GM12892 (cell line): ENCODE measurements around the gene ZNF263. TPM values are rescaled to one million over a fixed set of nuclear protein-coding genes. Genes with fewer than 3 reads are reported as not detected.
A peak's percentile ranks its signal among the peaks of the same experiment; 100 is the strongest.

Source experiments
- DNase-seq: peaks from one replicate; pipeline ENCODE4 v3.0.0; 2011; ENCODE audit not compliant: insufficient read length
- FAIRE-seq: peaks from 2 replicates; lab custom pipeline; 2011; peaks lifted over from hg19 to GRCh38; lab: Jason Lieb, UNC
- POLR2A ChIP-seq: IDR thresholded peaks from 2 replicates; pipeline ENCODE4 v1.6.1; 2011; ENCODE audit warnings: low read depth, low read length, control low read depth
- POLR2AphosphoS5 ChIP-seq: IDR thresholded peaks from 2 replicates; pipeline ENCODE4 v1.6.1; 2011; ENCODE audit warnings: low read depth, low read length, control low read depth
- TAF1 ChIP-seq: IDR thresholded peaks from 2 replicates; pipeline ENCODE4 v1.6.1; 2011; ENCODE audit warnings: low read depth, mild to moderate bottlenecking, control low read depth, low read length, borderline replicate concordance
- polyA plus RNA-seq: library from polyadenylated mRNA; unstranded; fragments of >200 nt; gene quantifications from one replicate; pipeline ENCODE4 v1.2.1, GENCODE V29; 2012; ENCODE audit warnings: missing spikeins, inconsistent platforms; ENCODE audit not compliant: missing spikeins

Gene ZNF263
- polyA plus RNA-seq, result 22.4 TPM

DNA sequence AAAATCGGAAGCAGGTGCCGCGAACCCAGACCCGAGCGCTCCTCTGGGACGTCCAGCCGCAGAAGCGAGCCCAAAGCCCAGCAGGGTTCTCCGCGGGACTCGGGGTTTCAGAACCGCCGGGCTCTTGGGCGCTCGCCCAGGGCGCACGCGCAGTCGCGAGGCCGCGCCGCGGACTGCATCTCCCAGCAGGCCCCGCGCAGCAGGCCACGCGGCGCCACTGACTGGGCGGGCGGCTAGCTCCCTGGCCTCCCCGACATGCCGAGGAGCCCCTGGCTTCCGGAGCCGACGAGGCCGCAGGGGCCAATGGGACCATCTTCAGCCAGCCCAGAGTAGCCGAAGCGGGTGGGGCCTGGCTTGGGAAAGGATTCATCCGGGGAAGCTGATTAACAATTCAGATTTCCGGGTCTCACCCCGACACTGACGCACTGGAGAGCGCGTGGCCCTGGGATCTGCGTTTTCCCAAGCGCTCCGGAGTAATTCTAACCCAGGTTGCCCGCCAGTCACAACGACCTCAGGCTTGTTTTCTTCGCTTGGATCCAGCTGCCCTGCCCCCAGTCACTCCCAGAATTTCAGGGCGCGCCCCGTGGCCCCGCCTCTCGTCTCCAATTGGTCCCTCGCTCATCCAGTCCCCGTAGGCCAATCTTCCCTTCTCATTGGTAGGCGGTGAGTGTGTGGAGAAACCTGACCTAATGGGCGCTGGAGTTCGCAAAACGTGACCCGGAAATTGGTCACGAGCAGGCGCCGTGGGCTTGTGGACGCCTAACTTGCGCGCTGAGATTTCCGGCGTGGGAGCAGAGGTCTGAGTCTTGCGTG is at the start of gene ZNF263:
Gene ZNF263 (plus strand): TSS at position 762 of the 813 bp plus-strand sequence. CDS start 328 bp downstream, outside the sequence.
- FAIRE-seq (peak; percentile 94), DNase-seq (peak; percentile 95)
- TF ChIP-seq TAF1 (peak; percentile 34; the same call in 1 of the 2 replicates), POLR2AphosphoS5 (peak; percentile 82), POLR2A (peak; percentile 72)

DNA sequence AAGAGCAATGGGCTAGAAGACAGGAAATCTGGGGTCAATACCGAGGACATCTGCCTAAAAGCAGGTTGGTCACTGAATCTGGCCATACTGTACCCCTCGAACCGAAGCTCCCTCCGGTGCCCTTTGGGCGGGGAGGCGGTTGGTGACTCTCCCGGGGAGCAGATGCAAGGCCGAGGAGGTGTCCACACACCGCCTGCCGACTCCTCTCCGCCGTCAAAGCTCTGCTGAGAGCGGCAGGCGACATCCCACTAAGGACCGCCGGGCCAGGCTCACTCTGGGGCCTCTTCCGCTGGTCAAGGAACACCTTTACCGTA is 48.8 kb upstream of the ZNF263 start:
- peak; percentile 26 for DNase-seq
- no peak for TF ChIP-seq TAF1
- TF ChIP-seq POLR2A, result no peak
- TF ChIP-seq POLR2AphosphoS5, result no peak
- no peak for FAIRE-seq

DNA sequence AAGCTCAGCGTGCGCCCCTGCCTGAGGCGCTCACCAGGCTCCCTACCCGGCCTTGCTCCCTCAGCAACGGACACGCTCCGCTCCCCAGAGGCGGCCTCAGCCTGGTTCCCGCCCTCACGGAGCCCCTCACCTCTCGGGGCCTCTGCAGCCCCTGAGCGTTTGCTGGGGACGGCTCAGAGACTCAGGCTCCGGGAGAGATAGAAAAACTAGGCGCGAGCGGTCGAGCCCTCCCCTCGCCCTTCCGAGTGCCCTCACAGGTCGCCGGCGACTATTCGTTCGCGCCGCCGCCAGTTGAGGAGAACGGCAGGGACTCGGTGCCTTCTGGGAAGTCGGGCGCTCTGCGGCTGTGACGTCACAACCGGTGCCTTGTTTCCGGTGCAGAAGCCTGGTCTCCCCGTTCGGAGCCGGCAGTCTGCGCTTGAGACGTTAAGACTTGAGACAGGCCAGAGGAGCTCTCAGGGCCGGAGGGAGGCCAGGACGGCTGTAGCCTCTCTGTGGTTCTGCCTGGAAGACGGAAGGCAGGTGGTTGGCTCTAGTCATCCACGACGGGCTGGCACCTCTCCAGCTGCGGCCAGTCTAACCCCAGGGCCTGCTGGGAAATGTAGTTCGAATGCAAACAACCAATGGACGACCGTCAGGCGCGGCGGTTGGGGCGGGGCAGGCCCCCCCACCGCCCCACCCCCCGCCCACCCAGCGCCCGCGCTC is 48.3 kb upstream of the ZNF263 start, which contains the start of gene ZNF200:
Gene ZNF200 (minus strand): TSS at position 302 of the 705 bp plus-strand sequence. CDS start 1,403 bp downstream, outside the sequence.
- peak; percentile 99 for FAIRE-seq
- peak; percentile 93 for DNase-seq
- peak; percentile 86 for TF ChIP-seq POLR2AphosphoS5
- TF ChIP-seq TAF1, result peak; percentile 63; the same call in 1 of the 2 replicates
- peak; percentile 93 for TF ChIP-seq POLR2A

DNA sequence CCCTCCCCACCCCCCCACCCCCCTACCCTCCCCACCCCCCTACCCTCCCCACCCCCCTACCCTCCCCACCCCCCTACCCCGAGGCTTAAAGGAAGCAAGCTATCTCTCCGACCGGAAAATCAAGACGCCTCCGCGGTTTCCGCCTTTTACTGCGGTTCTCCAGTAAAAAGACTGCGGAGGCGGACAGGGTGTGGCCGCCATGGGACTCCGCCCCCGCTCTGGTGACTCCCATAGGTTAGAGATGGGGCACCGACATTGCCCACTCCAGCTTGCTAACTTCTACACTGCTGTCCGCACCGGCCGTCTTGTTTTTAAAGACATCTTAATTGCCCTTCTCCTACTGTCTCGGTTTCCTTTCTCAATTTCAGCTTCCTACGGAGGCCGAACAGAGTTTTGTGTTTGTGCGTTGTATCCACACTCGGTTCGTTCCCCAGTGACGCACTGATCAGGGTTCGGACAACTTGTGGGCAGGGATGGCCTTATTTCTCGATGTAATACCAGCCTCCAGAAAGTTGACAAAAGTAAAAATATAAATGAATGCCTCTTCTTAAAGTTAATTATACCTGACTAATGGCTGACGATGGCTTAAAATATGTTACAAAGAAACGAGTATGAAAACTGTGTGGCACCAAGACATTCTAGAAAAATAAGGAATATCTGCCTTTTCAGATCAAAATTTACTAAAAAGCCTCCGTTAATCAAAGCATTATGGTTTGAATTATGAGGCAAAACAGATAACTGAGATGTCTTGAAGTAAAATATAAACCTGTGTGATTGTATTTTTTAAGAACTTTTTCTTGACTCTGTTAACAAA is 47.2 kb upstream of the ZNF263 start:
- no peak for FAIRE-seq
- no peak for DNase-seq
- no peak for TF ChIP-seq POLR2AphosphoS5
- TF ChIP-seq TAF1, result no peak
- no peak for TF ChIP-seq POLR2A

DNA sequence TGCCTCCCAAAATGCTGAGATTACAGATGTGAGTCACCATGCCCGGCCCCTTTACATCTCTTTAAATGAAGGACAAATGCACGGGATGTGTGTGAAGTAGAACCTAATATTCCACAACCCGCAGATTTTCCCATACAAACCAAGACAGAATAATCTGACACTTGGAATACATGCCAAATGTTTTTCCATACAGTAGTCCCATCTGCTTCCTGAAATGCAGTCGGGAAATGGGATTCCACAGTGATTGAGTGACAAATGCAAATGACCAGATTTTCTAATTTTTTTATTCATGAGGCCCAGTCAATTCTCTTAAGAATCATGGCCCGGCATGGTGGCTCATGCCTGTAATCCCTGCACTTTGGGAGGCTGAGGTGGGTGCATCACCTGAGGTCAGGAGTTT is 41.5 kb upstream of the ZNF263 start:
- FAIRE-seq (no peak), DNase-seq (no peak)
- no peak for TF ChIP-seq TAF1
- TF ChIP-seq POLR2AphosphoS5, result no peak

DNA sequence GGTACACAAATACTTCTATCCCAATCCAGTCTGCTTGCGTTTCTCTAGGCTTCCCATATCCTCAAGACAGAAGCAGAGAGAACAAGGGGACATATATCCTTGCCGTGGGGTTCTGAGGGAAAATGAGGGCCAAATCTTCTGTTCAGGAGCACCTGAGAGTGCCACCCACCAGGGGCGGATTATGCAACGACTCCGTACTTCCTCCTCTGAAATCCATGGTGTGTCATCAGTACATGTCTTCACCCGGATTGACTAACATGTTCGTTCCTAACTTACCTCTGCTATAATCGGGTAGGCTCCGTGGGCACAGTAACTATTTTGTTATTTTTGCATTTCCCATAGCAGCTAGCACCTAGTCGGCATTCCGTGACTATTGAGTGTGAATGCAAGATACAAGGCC is 40.6 kb upstream of the ZNF263 start:
- FAIRE-seq, result no peak
- TF ChIP-seq POLR2AphosphoS5 (no peak), POLR2A (no peak), TAF1 (no peak)
- DNase-seq, result no peak

DNA sequence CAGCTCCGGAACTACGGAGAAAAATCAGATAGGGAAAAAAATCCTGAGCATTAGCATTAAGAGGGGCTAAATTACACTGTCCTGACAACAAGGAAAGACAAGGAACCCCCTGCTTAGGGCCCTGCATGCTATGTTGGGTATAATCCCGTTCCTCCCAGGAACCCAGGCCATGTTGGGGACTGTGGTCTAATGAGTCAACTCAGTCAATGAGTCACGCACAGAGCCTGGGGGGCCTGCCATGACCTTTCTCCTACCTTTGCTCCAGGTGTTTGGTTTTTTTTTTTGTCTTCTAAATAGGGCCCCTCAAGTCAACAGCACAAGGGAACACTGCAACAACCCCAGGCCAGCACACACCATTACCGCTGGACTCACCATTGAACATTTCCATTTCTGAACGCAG is 39.4 kb upstream of the ZNF263 start:
- FAIRE-seq (no peak), DNase-seq (no peak)
- TF ChIP-seq POLR2A, result no peak
- TF ChIP-seq POLR2AphosphoS5, result no peak
- no peak for TF ChIP-seq TAF1

DNA sequence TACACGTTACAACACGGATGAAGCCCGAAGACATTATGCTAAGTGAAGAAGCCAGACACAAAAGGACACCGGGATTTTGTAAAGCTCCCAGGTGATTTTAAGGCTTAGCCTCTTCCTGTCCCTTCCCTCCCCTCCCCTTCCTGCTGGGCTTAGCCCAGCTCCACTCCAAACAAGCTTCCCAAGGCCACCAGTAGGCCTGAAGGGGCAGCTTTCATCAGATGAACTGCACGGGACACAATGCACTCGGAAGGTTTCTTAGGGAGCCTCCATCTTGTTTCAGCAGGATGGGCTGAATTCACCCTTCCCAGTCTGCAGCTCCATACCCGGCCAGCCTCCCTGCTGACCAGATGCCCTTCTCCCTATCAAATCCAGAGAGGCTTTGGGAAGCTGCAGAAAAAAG is 37.3 kb upstream of the ZNF263 start:
- TF ChIP-seq TAF1, result no peak
- no peak for TF ChIP-seq POLR2A
- TF ChIP-seq POLR2AphosphoS5, result no peak
- no peak for DNase-seq
- FAIRE-seq, result no peak

DNA sequence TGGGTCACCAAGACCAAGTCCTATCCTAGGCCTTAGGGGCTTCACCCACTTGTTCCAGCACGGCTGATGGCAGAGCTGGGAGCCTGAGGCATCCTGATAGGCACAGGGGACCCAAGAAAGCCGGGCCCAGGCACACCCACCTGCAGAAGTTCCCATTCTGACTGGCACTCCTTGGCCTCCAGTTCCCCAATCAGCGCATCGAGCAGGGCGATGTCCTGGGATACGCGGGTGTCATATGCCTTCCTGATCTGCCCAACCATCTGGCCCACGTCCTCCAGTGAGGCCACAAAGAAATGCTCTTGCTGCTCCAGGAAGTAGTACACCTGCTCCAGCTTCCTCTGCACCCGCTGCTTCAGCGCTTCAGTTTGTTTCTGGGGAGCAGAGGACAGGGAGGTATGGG is 36.4 kb upstream of the ZNF263 start:
- FAIRE-seq (no peak), DNase-seq (no peak)
- TF ChIP-seq POLR2AphosphoS5 (no peak), TAF1 (no peak)

DNA sequence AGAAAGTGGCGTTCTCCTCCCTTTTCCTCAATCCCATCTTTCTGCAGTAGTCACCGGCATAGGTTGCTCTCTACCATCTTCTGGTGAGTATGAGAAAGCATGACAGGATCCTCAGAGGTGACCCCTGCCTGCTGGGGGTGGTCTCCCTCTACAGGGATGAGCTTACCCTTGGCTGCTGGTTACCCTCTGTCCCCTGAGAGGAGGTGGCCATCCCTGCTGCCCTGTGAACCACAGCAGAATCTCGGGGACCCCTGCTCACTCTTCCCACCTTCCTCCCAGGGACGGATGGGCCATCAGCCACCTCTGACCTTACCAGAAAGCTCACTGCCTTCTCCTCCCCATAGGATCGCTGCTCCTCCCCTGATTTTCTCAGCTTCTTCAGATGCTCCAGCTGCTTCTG is 34.7 kb upstream of the ZNF263 start:
- FAIRE-seq (no peak), DNase-seq (no peak)
- TF ChIP-seq POLR2A (no peak), TAF1 (no peak), POLR2AphosphoS5 (no peak)

DNA sequence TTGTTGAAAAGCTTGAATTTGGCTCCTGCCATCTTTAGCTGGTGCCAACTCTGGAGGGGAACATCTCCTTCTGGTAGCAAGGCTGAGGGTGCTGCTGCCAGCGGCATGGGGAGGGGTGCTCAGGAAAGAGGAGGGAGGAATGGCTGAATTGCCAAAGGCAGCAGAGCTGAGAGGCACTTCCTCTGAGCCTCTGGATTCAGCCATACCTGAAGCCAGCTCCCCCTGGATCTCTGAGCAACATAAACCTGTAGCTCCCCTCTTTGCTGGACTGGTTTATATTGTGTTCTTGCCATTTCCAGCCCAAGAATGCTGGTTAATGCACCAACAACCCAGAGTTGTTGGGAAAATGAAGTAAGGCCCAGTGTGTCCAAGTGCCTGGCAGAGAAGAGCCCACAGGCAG is 34.3 kb upstream of the ZNF263 start:
- TF ChIP-seq POLR2A (no peak), POLR2AphosphoS5 (no peak), TAF1 (no peak)
- DNase-seq (no peak), FAIRE-seq (no peak)
